ENCODE data around the gene MKKS. TPM values are rescaled to one million over a fixed set of nuclear protein-coding genes. Genes with fewer than 3 reads are reported as not detected.
A peak's percentile ranks its signal among the peaks of the same experiment; 100 is the strongest.

The MKKS gene
- total RNA-seq, result 5.1 and 8.8 TPM in 2 replicates

- no peak for TF ChIP-seq CTCF (conservative IDR thresholded peaks at IDR 0.05; ENCODE audit: low read depth, low read length)
- H3K4me3 ChIP-seq (ENCODE audit: low read depth, low read length), result peak within 1 kb of the TSS; percentile 83
- DNase-seq (ENCODE audit: low read depth), result no peak
Observed at GRCh38 chr20:10433623-10434466, at the start of gene MKKS. Gene MKKS (minus strand): TSS chr20:10434222. CDS start chr20:10413514, 20,708 bp downstream.

- no peak for TF ChIP-seq CTCF (conservative IDR thresholded peaks at IDR 0.05; ENCODE audit: low read depth, low read length)
- no peak overlapping the region for H3K4me3 ChIP-seq (ENCODE audit: low read depth, low read length)
- DNase-seq (ENCODE audit: low read depth), result no peak
Observed at GRCh38 chr20:10483691-10484090, 49.7 kb upstream of the MKKS start.

- H3K4me3 ChIP-seq (ENCODE audit: low read depth, low read length), result no peak overlapping the region
- TF ChIP-seq CTCF (conservative IDR thresholded peaks at IDR 0.05; ENCODE audit: low read depth, low read length), result no peak
- no peak for DNase-seq (ENCODE audit: low read depth)
Observed at GRCh38 chr20:10481676-10482075, 47.7 kb upstream of the MKKS start.

- TF ChIP-seq CTCF (conservative IDR thresholded peaks at IDR 0.05; ENCODE audit: low read depth, low read length), result peak; percentile 31
- no peak for DNase-seq (ENCODE audit: low read depth)
- no peak overlapping the region for H3K4me3 ChIP-seq (ENCODE audit: low read depth, low read length)
Observed at GRCh38 chr20:10478930-10479329, 44.9 kb upstream of the MKKS start.

- no peak for DNase-seq (ENCODE audit: low read depth)
- TF ChIP-seq CTCF (conservative IDR thresholded peaks at IDR 0.05; ENCODE audit: low read depth, low read length), result no peak
- H3K4me3 ChIP-seq (ENCODE audit: low read depth, low read length), result no peak overlapping the region
Observed at GRCh38 chr20:10478205-10478604, 44.2 kb upstream of the MKKS start.

- no peak for DNase-seq (ENCODE audit: low read depth)
- TF ChIP-seq CTCF (conservative IDR thresholded peaks at IDR 0.05; ENCODE audit: low read depth, low read length), result no peak
- H3K4me3 ChIP-seq (ENCODE audit: low read depth, low read length), result no peak overlapping the region
Observed at GRCh38 chr20:10476319-10476724, 42.3 kb upstream of the MKKS start.

GRCh38 chr20:10475225-10475624 is 41.2 kb upstream of the MKKS start:
- H3K4me3 ChIP-seq (ENCODE audit: low read depth, low read length), result no peak overlapping the region
- no peak for TF ChIP-seq CTCF (conservative IDR thresholded peaks at IDR 0.05; ENCODE audit: low read depth, low read length)
- DNase-seq (ENCODE audit: low read depth), result no peak
